ENCODE results near the gene KIFC3.

GRCh38 chr16:57766714-57767348, 35.5 kb downstream of the KIFC3 start:
- TF ChIP-seq CTCF (IDR thresholded peaks at IDR 0.05) (no peak), EZH2 (IDR thresholded peaks at IDR 0.05; ENCODE audit: borderline replicate concordance, insufficient read depth, low read depth, low read length, poor library complexity, severe bottlenecking) (no peak)
